ENCODE results near the gene HINT3.
"Not testable (repeated sequence)": the region's sequence is repeated elsewhere in the genome, so short reads cannot be mapped to it uniquely, and the experiment has no call there.

The HINT3 gene

DNA sequence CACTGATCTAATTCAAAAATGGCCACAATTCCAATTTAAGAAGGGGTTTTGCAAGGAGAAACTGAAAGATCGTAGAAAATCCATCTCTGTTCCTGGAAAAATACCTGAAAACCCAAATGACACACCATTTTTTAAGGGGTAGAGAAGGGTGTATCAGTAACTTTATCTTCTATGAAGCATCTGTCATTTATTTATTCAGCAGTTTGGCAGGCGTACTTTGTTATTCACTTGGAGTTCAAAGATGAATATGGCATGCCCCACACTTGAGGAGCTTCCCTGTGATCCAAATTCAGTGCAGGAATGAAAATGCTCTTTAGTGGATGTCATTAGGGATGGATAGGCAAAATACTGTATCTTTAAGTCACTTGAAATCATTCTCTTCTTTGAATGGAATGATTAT, 7.2 kb downstream of the HINT3 start:
- no peak overlapping the region for H3K27ac ChIP-seq
- no peak for TF ChIP-seq ZFX (IDR thresholded peaks at IDR 0.05)
- TF ChIP-seq, protein P1, sequence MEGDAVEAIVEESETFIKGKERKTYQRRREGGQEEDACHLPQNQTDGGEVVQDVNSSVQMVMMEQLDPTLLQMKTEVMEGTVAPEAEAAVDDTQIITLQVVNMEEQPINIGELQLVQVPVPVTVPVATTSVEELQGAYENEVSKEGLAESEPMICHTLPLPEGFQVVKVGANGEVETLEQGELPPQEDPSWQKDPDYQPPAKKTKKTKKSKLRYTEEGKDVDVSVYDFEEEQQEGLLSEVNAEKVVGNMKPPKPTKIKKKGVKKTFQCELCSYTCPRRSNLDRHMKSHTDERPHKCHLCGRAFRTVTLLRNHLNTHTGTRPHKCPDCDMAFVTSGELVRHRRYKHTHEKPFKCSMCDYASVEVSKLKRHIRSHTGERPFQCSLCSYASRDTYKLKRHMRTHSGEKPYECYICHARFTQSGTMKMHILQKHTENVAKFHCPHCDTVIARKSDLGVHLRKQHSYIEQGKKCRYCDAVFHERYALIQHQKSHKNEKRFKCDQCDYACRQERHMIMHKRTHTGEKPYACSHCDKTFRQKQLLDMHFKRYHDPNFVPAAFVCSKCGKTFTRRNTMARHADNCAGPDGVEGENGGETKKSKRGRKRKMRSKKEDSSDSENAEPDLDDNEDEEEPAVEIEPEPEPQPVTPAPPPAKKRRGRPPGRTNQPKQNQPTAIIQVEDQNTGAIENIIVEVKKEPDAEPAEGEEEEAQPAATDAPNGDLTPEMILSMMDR (conservative IDR thresholded peaks at IDR 0.05), result no peak

DNA sequence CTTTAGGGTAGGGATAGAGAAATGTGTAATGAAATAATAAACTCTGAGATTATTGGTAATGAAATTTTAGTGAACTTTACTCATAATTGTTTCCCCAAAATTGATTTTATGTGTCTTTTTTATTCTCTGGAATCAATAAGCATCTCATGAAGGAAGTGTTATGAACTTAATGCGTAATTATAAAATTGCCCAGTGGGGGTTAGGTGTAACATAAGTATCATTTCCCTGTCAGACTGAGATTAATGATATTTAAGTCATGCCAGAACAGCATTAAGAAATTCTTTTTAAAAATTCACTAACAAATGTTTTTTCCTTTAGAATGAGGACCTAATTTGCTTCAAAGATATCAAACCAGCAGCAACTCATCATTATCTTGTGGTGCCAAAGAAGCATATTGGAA, 10.0 kb downstream of the HINT3 start:
- no peak for TF ChIP-seq ZFX (IDR thresholded peaks at IDR 0.05)
- TF ChIP-seq, protein P1 (conservative IDR thresholded peaks at IDR 0.05), result 0 out of 2 replicates have a peak, but pooled peaks have one; percentile 4
- no peak overlapping the region for H3K27ac ChIP-seq

GRCh38 chr6:125968493-125968892, 11.9 kb downstream of the HINT3 start:
- H3K27ac ChIP-seq, result no peak overlapping the region
- no peak for TF ChIP-seq ZFX (IDR thresholded peaks at IDR 0.05)
- TF ChIP-seq, protein P1 (conservative IDR thresholded peaks at IDR 0.05), result no peak

DNA sequence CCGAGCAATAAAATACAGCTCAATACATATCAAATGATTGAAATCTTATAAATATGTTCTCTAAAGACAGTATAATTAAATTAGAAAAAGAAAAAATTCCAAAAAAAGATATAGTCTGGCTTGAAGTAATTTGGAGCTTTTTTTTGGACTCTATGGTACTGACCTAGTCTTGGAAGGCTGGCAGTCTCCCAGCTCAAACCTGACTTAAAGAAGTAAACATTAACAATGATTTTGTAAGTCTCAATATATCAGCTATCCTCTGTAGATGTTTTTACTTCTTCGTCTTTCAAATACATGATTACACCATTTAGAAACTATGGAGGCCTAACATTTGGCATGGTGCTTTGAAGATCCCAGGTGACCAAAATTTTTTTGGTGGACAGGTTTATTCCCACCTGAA, 14.2 kb downstream of the HINT3 start:
- H3K27ac ChIP-seq, result no peak overlapping the region
- TF ChIP-seq ZFX (IDR thresholded peaks at IDR 0.05), result no peak
- TF ChIP-seq, protein P1 (conservative IDR thresholded peaks at IDR 0.05), result no peak

GRCh38 chr6:125972478-125972877, 15.9 kb downstream of the HINT3 start:
- not testable (repeated sequence) for H3K27ac ChIP-seq

DNA sequence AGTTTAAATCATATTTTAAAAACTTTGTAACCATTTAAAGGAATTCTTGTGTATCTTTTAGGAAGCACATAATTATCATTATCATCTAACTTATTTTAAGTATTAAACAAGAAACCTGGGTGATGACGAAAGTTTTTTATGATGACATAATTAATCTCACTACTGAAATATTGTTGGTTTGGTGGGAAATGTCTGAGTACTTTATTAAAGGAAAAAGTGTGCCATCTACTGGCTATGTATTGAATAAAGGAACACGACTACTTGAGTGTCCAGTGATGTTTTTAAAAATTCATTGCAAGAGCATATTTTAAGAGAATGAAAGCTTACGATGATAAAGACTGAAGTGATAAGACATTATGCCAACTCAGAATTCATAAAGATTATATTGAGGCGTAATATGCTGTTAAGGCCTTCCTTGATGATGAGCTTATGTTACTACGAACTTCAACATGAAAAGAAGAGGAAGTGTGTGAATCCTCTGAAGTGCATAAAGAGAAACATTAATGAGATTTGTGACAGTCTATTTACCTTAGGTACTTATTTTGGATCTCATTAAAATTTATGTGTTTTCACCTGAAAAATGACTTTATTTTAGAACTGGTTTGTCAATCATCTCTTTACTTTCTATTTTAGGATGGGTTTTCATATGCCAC, 17.8 kb downstream of the HINT3 start:
- no peak overlapping the region for H3K27ac ChIP-seq
- no peak for TF ChIP-seq ZFX (IDR thresholded peaks at IDR 0.05)
- TF ChIP-seq, protein P1 (conservative IDR thresholded peaks at IDR 0.05), result peak; percentile 71

GRCh38 chr6:125979101-125979500, 22.5 kb downstream of the HINT3 start:
- TF ChIP-seq ZFX (IDR thresholded peaks at IDR 0.05), result no peak
- TF ChIP-seq, protein P1 (conservative IDR thresholded peaks at IDR 0.05), result no peak
- H3K27ac ChIP-seq, result no peak overlapping the region

GRCh38 chr6:125981571-125982185, 25.1 kb downstream of the HINT3 start:
- H3K27ac ChIP-seq, result no peak overlapping the region
- TF ChIP-seq, protein P1 (conservative IDR thresholded peaks at IDR 0.05), result no peak
- no peak for TF ChIP-seq ZFX (IDR thresholded peaks at IDR 0.05)
